Mesenchymal stem cell (in vitro differentiated cells and primary cell): Measurements from ENCODE around the gene NLRP9.

Experiments used
- DNase-seq: peaks from one replicate; pipeline ENCODE4 v3.0.0-alpha.2; 2013
- H2AFZ ChIP-seq: one replicate; pipeline ENCODE4 v1.6.1; 2013; ENCODE audit warnings: low read depth, mild to moderate bottlenecking, control low read depth, inconsistent platforms, low read length, moderate library complexity
- H2AK5ac ChIP-seq: 2 replicates; pipeline ENCODE4 v1.6.1; 2013; ENCODE audit warnings: low read length, moderate library complexity, mild to moderate bottlenecking, inconsistent platforms; ENCODE audit not compliant: severe bottlenecking
- H2BK120ac ChIP-seq: one replicate; pipeline ENCODE4 v1.6.1; 2013; ENCODE audit warnings: low read depth, mild to moderate bottlenecking, inconsistent platforms, low read length, moderate library complexity
- H2BK12ac ChIP-seq, 2 experiments: one replicate each; pipeline ENCODE4 v1.6.1; 2013; ENCODE audit warnings: inconsistent platforms in 2 of 2, low read length in 2 of 2, mild to moderate bottlenecking in 2 of 2, moderate library complexity in 2 of 2, control low read depth in 1 of 2
- H2BK15ac ChIP-seq: one replicate; pipeline ENCODE4 v1.6.1; 2013; ENCODE audit warnings: mild to moderate bottlenecking, low read depth, inconsistent platforms; ENCODE audit not compliant: poor library complexity, severe bottlenecking
- H2BK5ac ChIP-seq: 2 replicates; pipeline ENCODE4 v1.6.1; 2013; ENCODE audit warnings: low read depth, mild to moderate bottlenecking, low read length, control low read depth, inconsistent platforms; ENCODE audit not compliant: poor library complexity, severe bottlenecking
- H3K14ac ChIP-seq, 2 experiments: one replicate each; pipeline ENCODE4 v1.6.1; 2013; ENCODE audit warnings: inconsistent platforms in 2 of 2, low read length in 2 of 2, control low read depth in 1 of 2, mild to moderate bottlenecking in 1 of 2, moderate library complexity in 1 of 2
- H3K18ac ChIP-seq, 2 experiments: one replicate each; pipeline ENCODE4 v1.6.1; 2013; ENCODE audit warnings: inconsistent platforms in 2 of 2, low read length in 2 of 2, control low read depth in 1 of 2, low read depth in 1 of 2, mild to moderate bottlenecking in 1 of 2
- H3K23ac ChIP-seq, 2 experiments: one replicate each; pipeline ENCODE4 v1.6.1; 2013; ENCODE audit warnings: inconsistent platforms in 2 of 2, low read length in 2 of 2, mild to moderate bottlenecking in 2 of 2, moderate library complexity in 2 of 2, control low read depth in 1 of 2
- H3K27ac ChIP-seq: 2 replicates; pipeline ENCODE4 v1.5.1; 2013; ENCODE audit warnings: mild to moderate bottlenecking, moderate library complexity, low read length, control low read depth, inconsistent platforms; ENCODE audit not compliant: poor library complexity, severe bottlenecking
- H3K27me3 ChIP-seq, 2 experiments: 2 replicates each; pipeline versions ENCODE4 v1.6.1 to v1.7.0; 2013; ENCODE audit warnings: low read length in 2 of 2, mild to moderate bottlenecking in 2 of 2, moderate library complexity in 2 of 2, control low read depth in 1 of 2, inconsistent platforms in 1 of 2; ENCODE audit not compliant: control insufficient read depth in 1 of 2, insufficient read depth in 1 of 2
- H3K36me3 ChIP-seq, 2 experiments: 2 replicates each; pipeline versions ENCODE4 v1.6.1 to v1.7.0; 2013; ENCODE audit warnings: low read length in 2 of 2, control low read depth in 1 of 2, inconsistent platforms in 1 of 2, low read depth in 1 of 2, mild to moderate bottlenecking in 1 of 2; ENCODE audit not compliant: insufficient read depth in 2 of 2, control insufficient read depth in 1 of 2
- H3K4ac ChIP-seq, 2 experiments: one replicate each; pipeline ENCODE4 v1.6.1; 2013; ENCODE audit warnings: inconsistent platforms in 2 of 2, low read length in 2 of 2, mild to moderate bottlenecking in 2 of 2, moderate library complexity in 2 of 2, control low read depth in 1 of 2, low read depth in 1 of 2
- H3K4me1 ChIP-seq: 2 replicates; pipeline ENCODE4 v1.6.1; 2013; ENCODE audit warnings: low read depth, low read length, control low read depth; ENCODE audit not compliant: control insufficient read depth, insufficient read depth
- H3K4me2 ChIP-seq: 2 replicates; pipeline ENCODE4 v1.6.1; 2013; ENCODE audit warnings: low read length, mild to moderate bottlenecking, inconsistent platforms; ENCODE audit not compliant: poor library complexity, severe bottlenecking
- H3K4me3 ChIP-seq, 2 experiments: 2 replicates each; pipeline versions ENCODE4 v1.5.1 to v1.7.0; 2013; ENCODE audit warnings: low read length in 2 of 2, mild to moderate bottlenecking in 2 of 2, control low read depth in 1 of 2, low read depth in 1 of 2; ENCODE audit not compliant: insufficient read depth in 1 of 2
- H3K79me1 ChIP-seq: replicated peaks from 2 replicates; pipeline ENCODE4 v1.6.1; 2013; ENCODE audit warnings: mild to moderate bottlenecking, control low read depth, low read length, inconsistent platforms; ENCODE audit not compliant: poor library complexity, severe bottlenecking
- H3K9ac ChIP-seq: 2 replicates; pipeline ENCODE4 v1.7.0; 2013; ENCODE audit warnings: mild to moderate bottlenecking, low read length, moderate library complexity
- H3K9me3 ChIP-seq: 2 replicates; pipeline ENCODE4 v1.7.0; 2013; ENCODE audit warnings: mild to moderate bottlenecking, low read length; ENCODE audit not compliant: control insufficient read depth
- H4K8ac ChIP-seq: one replicate; pipeline ENCODE4 v1.6.1; 2013; ENCODE audit warnings: inconsistent platforms, mild to moderate bottlenecking, low read length, moderate library complexity
- H4K91ac ChIP-seq: one replicate; pipeline ENCODE4 v1.6.1; 2013; ENCODE audit warnings: mild to moderate bottlenecking, low read length, inconsistent platforms
- WGBS: methylation state at CpG from one replicate; pipeline ENCODE4 v1.1.7; 2013; ENCODE audit warnings: mixed read lengths; 5-methylcytosine and 5-hydroxymethylcytosine counted together

The NLRP9 gene

DNA sequence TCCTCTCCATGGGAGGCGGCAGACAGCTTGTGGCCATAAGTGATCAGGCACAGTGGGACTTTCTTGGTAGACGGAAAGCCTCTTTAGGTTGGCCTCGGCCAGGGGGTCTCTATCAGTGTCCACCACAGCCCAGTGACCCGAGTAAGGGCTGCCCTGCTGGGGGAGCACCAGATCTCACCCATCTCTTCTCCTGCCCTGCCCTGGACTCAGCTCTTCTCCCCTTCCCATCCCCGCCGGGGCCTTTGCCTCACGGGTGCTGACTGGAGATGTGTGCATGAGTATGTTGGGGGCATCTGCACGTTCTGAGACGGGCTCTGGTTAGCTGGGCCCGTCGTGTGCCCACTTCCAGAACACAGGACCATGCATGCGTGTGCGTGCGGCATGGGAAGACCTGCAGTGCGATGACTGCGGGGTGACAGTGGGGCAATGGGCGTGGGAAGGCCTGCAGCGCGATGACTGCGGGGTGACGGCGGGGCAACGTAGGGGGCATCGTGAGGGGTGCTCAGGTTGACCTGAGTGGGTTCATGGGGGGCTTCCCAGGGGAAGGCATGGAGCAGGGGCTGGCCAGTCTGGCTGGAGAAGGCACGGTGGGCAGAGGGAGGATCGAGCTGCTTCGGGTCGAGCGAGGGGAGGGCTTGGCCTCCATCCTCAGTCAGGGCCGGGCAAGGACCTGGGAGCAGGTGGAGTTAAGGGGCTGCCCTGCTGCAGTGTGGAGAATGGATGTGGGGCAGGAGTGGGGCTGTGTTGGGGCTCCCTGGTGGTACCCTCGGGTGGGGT lies 47.2 kb downstream of the NLRP9 start:
- WGBS, result 96% methylated on average over 30 of the region's 31 CpGs
- Histone ChIP-seq H4K8ac (no peak overlapping the region), H2BK12ac (no peak overlapping the region), H3K9ac (no peak overlapping the region), H2BK15ac (no peak overlapping the region), H2AK5ac (no peak overlapping the region), H3K27me3 (no peaks in the 10 kb centered on the region), H3K4me3 (no peak overlapping the region), H3K23ac (no peak overlapping the region), H3K4ac (no peak overlapping the region), H2BK120ac (no peak overlapping the region), H3K36me3 (peaks cover 69 to 100% of the 10 kb centered on the region in 2 experiments), H3K9me3 (no peaks in the 10 kb centered on the region), H3K4me1 (peaks cover 22% of the 10 kb centered on the region), H3K4me2 (no peak overlapping the region), H4K91ac (no peak overlapping the region), H2BK5ac (no peak overlapping the region), H2AFZ (no peak overlapping the region), H3K14ac (no peak overlapping the region), H3K79me1 (peaks cover 70% of the 10 kb centered on the region), H3K18ac (no peak overlapping the region), H3K27ac (no peak overlapping the region)
- no peak for DNase-seq

- no peaks in the 10 kb centered on the region for H3K9me3 ChIP-seq
- no peak overlapping the region for H4K8ac ChIP-seq
- no peak overlapping the region for H3K4ac ChIP-seq
- WGBS, result 94% methylated on average over 25 of the region's 25 CpGs
- no peaks in the 10 kb centered on the region for H3K27me3 ChIP-seq
- H3K36me3 ChIP-seq, result peaks cover 69 to 100% of the 10 kb centered on the region in 2 experiments
- no peak overlapping the region for H2BK5ac ChIP-seq
- no peak for DNase-seq
- peaks cover 22% of the 10 kb centered on the region for H3K4me1 ChIP-seq
- H3K14ac ChIP-seq, result no peak overlapping the region
- H2BK12ac ChIP-seq, result no peak overlapping the region
- H3K4me2 ChIP-seq, result no peak overlapping the region
- no peak overlapping the region for H2BK120ac ChIP-seq
- no peak overlapping the region for H3K23ac ChIP-seq
- H3K9ac ChIP-seq, result no peak overlapping the region
- H2AFZ ChIP-seq, result no peak overlapping the region
- no peak overlapping the region for H2AK5ac ChIP-seq
- no peak overlapping the region for H3K27ac ChIP-seq
- no peak overlapping the region for H4K91ac ChIP-seq
- no peak overlapping the region for H3K18ac ChIP-seq
- no peak overlapping the region for H2BK15ac ChIP-seq
- peaks cover 69% of the 10 kb centered on the region for H3K79me1 ChIP-seq
- H3K4me3 ChIP-seq, result no peak overlapping the region
Observed at GRCh38 chr19:55690109-55690768, 48.0 kb downstream of the NLRP9 start.

GRCh38 chr19:55689411-55690108 lies 48.6 kb downstream of the NLRP9 start:
- no peak overlapping the region for H4K8ac ChIP-seq
- H4K91ac ChIP-seq, result no peak overlapping the region
- H3K4me3 ChIP-seq, result no peak overlapping the region
- peaks cover 70 to 100% of the 10 kb centered on the region in 2 experiments for H3K36me3 ChIP-seq
- no peak overlapping the region for H3K27ac ChIP-seq
- no peak overlapping the region for H3K4me2 ChIP-seq
- no peak overlapping the region for H3K18ac ChIP-seq
- H3K4ac ChIP-seq, result no peak overlapping the region
- H3K9me3 ChIP-seq, result no peaks in the 10 kb centered on the region
- H3K9ac ChIP-seq, result no peak overlapping the region
- peaks cover 22% of the 10 kb centered on the region for H3K4me1 ChIP-seq
- no peak for DNase-seq
- H2AK5ac ChIP-seq, result no peak overlapping the region
- no peak overlapping the region for H2BK5ac ChIP-seq
- no peak overlapping the region for H3K23ac ChIP-seq
- H3K79me1 ChIP-seq, result peaks cover 70% of the 10 kb centered on the region
- H2BK120ac ChIP-seq, result no peak overlapping the region
- WGBS, result 98% methylated on average over 32 of the region's 35 CpGs
- H2BK12ac ChIP-seq, result no peak overlapping the region
- no peaks in the 10 kb centered on the region for H3K27me3 ChIP-seq
- no peak overlapping the region for H2AFZ ChIP-seq
- H2BK15ac ChIP-seq, result no peak overlapping the region
- no peak overlapping the region for H3K14ac ChIP-seq
